PC-9 (cell line): ENCODE data around the gene PPP1R15A.
"Not testable (repeated sequence)": the region's sequence is repeated elsewhere in the genome, so short reads cannot be mapped to it uniquely, and the experiment has no call there.

ENCODE experiments used
- EZH2 ChIP-seq: fragments of 200-600 bp; sonication (generic); IDR thresholded peaks from 2 replicates; pipeline ENCODE4 v1.8.0; 2017; ENCODE audit warnings: antibody characterized with exemption, low read depth
- TF ChIP-seq, protein P1 (sequence below): fragments of 200-600 bp; sonication (generic); conservative IDR thresholded peaks from 2 replicates; pipeline ENCODE4 v1.6.1; 2017; ENCODE audit warnings: mixed run types, antibody characterized with exemption, mild to moderate bottlenecking, moderate library complexity

DNA sequence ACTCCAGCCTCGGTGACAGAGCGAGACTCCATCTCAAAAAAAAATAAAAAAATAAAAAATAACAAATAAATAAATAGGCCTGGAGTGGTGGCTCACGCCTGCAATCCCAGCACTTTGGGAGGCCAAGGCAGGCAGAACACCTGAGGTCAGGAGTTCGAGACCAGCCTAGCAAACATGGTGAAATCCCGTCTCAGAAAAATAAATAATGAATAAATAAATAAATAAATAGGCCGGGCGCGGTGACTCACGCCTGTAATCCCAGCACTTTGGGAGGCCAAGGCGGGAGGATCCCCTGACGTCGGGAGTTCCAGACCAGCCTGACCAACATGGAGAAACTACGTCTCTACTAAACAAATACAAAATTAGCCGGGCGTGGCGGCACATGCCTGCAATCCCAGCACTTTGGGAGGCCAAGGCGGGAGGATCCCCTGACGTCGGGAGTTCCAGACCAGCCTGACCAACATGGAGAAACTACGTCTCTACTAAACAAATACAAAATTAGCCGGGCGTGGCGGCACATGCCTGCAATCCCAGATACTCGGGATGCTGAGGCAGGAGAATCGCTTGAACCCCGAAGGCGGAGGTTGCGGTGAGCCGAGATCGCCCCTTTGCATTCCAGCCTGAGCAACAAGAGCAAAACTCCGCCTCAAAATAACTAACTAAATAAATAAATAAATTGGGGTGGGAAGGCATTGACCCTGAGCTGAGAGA lies 595 bp upstream of the PPP1R15A start:
- TF ChIP-seq EZH2 = not testable (repeated sequence)
- TF ChIP-seq, protein P1, sequence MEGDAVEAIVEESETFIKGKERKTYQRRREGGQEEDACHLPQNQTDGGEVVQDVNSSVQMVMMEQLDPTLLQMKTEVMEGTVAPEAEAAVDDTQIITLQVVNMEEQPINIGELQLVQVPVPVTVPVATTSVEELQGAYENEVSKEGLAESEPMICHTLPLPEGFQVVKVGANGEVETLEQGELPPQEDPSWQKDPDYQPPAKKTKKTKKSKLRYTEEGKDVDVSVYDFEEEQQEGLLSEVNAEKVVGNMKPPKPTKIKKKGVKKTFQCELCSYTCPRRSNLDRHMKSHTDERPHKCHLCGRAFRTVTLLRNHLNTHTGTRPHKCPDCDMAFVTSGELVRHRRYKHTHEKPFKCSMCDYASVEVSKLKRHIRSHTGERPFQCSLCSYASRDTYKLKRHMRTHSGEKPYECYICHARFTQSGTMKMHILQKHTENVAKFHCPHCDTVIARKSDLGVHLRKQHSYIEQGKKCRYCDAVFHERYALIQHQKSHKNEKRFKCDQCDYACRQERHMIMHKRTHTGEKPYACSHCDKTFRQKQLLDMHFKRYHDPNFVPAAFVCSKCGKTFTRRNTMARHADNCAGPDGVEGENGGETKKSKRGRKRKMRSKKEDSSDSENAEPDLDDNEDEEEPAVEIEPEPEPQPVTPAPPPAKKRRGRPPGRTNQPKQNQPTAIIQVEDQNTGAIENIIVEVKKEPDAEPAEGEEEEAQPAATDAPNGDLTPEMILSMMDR = not testable (repeated sequence)
